Smooth muscle cell (in vitro differentiated cells): ENCODE data around the gene RB1. TPM values are rescaled to one million over a fixed set of nuclear protein-coding genes. Genes with fewer than 3 reads are reported as not detected.

Experiments used
- DNase-seq: peaks from one replicate; lab custom pipeline; 2025; ENCODE audit not compliant: unreplicated experiment; lab: John Stamatoyannopoulos, UW
- H2AFZ ChIP-seq: fragments of 200-600 bp; sonication (generic); 2 replicates; pipeline ENCODE4 v1.6.0; 2016; ENCODE audit warnings: antibody characterized with exemption, low read depth, mild to moderate bottlenecking
- H3F3A ChIP-seq: fragments of 200-600 bp; sonication (generic); 2 replicates; pipeline ENCODE4 v1.6.0; 2017; ENCODE audit warnings: antibody characterized with exemption, low read depth
- H3K27ac ChIP-seq: fragments of 200-600 bp; sonication (generic); 2 replicates; pipeline ENCODE4 v1.5.1; 2016; ENCODE audit warnings: low read depth, mild to moderate bottlenecking
- H3K27me3 ChIP-seq: fragments of 200-600 bp; sonication (generic); 2 replicates; pipeline ENCODE4 v1.6.1; 2016; ENCODE audit warnings: low read depth, mild to moderate bottlenecking
- H3K36me3 ChIP-seq: fragments of 200-600 bp; sonication (generic); 2 replicates; pipeline ENCODE4 v1.5.1; 2016; ENCODE audit warnings: low read depth
- H3K4me1 ChIP-seq: fragments of 200-600 bp; sonication (generic); 2 replicates; pipeline ENCODE4 v1.5.1; 2016; ENCODE audit warnings: low read depth
- H3K4me2 ChIP-seq: fragments of 200-600 bp; sonication (generic); 2 replicates; pipeline ENCODE4 v1.6.0; 2016; ENCODE audit warnings: mild to moderate bottlenecking
- H3K4me3 ChIP-seq: fragments of 200-600 bp; sonication (generic); 2 replicates; pipeline ENCODE4 v1.5.1; 2016; ENCODE audit warnings: mild to moderate bottlenecking
- H3K79me2 ChIP-seq: fragments of 200-600 bp; sonication (generic); 2 replicates; pipeline ENCODE4 v1.6.0; 2016; ENCODE audit warnings: low read depth, mild to moderate bottlenecking
- H3K9ac ChIP-seq: fragments of 200-600 bp; sonication (generic); 2 replicates; pipeline ENCODE4 v1.6.0; 2016; ENCODE audit warnings: low read depth
- H3K9me3 ChIP-seq: fragments of 200-600 bp; sonication (generic); replicated peaks from 2 replicates; pipeline ENCODE4 v1.5.1; 2016; ENCODE audit warnings: low read depth
- H4K20me1 ChIP-seq: fragments of 200-600 bp; sonication (generic); 2 replicates; pipeline ENCODE4 v1.6.0; 2016; ENCODE audit warnings: low read depth
- WGBS: methylation state at CpG from one replicate; pipeline ENCODE4 v1.1.7; 2016; ENCODE audit warnings: low lambda C conversion rate; 5-methylcytosine and 5-hydroxymethylcytosine counted together
- polyA plus RNA-seq: library from polyadenylated mRNA; unstranded; fragments of >200 nt; fragmentation: Nextera tagmentation; extraction: Ambion mirVana; gene quantifications from 2 replicates; pipeline ENCODE4 v1.2.1, GENCODE V29; 2016
- total RNA-seq: library from RNA; depleted of rRNA; stranded (reverse); fragments of >200 nt; gene quantifications from 2 replicates; pipeline ENCODE4 v1.2.3, GENCODE V29; 2014
- TF ChIP-seq, protein P1 (sequence below): fragments of 200-600 bp; sonication (generic); IDR thresholded peaks from 2 replicates; pipeline ENCODE4 v1.5.1; 2017; ENCODE audit warnings: borderline replicate concordance, mild to moderate bottlenecking, antibody characterized with exemption; ENCODE audit not compliant: insufficient read depth, poor library complexity, severe bottlenecking

The RB1 gene
- total and polyA plus RNA-seq, 2 experiments from 2014 or later: 12.5 to 40.2 TPM

DNA sequence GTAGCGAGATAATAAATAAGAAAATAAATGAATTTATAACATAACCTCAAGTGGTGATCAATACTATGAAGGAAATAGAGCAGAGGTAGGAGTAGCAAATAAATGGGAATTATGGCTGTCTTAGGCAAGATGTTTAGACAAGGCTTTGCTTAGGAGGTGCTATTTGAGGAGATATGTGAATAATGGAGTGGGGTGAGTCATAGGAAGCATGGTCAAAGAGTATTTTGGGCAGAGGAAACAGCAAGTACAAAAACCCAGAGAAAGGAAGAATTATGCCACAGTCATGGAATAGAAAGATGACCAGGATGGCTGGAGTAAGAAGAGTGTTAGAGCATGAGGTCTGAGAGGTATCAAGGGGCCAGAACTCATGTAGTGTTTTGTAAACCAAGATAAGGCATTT, 142.9 kb downstream of the RB1 start:
- no peak for DNase-seq
- WGBS: 98% methylated on average over 1 of the region's 1 CpG
- Histone ChIP-seq H3K27ac (no peak overlapping the region), H3K9me3 (peaks cover 16% of the 10 kb centered on the region), H3F3A (no peaks in the 10 kb centered on the region), H3K9ac (no peak overlapping the region), H3K27me3 (no peaks in the 10 kb centered on the region), H3K4me3 (no peak overlapping the region), H4K20me1 (no peaks in the 10 kb centered on the region), H2AFZ (no peak overlapping the region), H3K4me2 (peak overlapping the region; percentile 27), H3K79me2 (peaks cover 9% of the 10 kb centered on the region), H3K36me3 (no peaks in the 10 kb centered on the region), H3K4me1 (no peaks in the 10 kb centered on the region)
- TF ChIP-seq, protein P1, sequence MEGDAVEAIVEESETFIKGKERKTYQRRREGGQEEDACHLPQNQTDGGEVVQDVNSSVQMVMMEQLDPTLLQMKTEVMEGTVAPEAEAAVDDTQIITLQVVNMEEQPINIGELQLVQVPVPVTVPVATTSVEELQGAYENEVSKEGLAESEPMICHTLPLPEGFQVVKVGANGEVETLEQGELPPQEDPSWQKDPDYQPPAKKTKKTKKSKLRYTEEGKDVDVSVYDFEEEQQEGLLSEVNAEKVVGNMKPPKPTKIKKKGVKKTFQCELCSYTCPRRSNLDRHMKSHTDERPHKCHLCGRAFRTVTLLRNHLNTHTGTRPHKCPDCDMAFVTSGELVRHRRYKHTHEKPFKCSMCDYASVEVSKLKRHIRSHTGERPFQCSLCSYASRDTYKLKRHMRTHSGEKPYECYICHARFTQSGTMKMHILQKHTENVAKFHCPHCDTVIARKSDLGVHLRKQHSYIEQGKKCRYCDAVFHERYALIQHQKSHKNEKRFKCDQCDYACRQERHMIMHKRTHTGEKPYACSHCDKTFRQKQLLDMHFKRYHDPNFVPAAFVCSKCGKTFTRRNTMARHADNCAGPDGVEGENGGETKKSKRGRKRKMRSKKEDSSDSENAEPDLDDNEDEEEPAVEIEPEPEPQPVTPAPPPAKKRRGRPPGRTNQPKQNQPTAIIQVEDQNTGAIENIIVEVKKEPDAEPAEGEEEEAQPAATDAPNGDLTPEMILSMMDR: no peak

DNA sequence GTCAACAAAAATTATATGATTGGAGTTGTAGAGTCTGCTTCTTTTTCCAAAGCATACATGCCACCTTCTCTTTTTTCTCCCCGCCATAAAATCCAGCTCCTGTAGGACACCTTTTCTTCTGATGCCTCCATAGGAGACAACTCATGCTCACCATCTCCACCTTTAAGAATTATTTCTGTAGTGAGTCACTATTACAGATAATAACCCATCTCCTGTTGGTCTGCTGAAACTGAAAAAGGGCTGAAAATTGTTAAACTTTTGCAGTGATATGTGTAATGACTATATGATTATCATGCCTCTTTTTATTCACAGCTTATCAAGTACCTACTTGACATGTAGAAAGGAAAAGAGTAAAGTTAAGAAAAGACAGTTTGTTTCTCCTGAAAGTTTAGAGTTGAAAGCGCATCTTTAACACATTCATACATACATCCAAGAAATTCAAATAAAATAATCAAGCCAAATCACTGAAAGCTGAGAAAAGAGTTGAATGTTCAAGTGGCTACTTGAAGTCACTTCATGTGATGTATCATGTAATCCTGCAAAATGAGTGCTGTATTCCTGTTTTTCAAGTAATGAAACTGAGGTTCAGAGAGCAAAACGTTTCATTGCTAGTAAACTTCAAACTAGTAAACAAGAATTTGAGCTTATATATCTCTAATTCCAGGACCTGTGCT, 144.9 kb downstream of the RB1 start:
- Histone ChIP-seq H3K4me2 (peak overlapping the region; percentile 29), H3K27me3 (no peaks in the 10 kb centered on the region), H3K36me3 (no peaks in the 10 kb centered on the region), H3K9me3 (peaks cover 16% of the 10 kb centered on the region), H3K9ac (no peak overlapping the region), H3K4me3 (no peak overlapping the region), H3K27ac (peak overlapping the region; percentile 50), H4K20me1 (no peaks in the 10 kb centered on the region), H2AFZ (no peak overlapping the region), H3K4me1 (no peaks in the 10 kb centered on the region), H3F3A (no peaks in the 10 kb centered on the region), H3K79me2 (peaks cover 9% of the 10 kb centered on the region)
- WGBS: 89% methylated on average over 3 of the region's 3 CpGs
- TF ChIP-seq, protein P1: no peak
- DNase-seq: no peak

- Histone ChIP-seq H2AFZ (no peak overlapping the region), H3K4me3 (no peak overlapping the region), H3K4me2 (peak overlapping the region; percentile 29), H3K9me3 (peaks cover 16% of the 10 kb centered on the region), H3K9ac (no peak overlapping the region), H3K36me3 (no peaks in the 10 kb centered on the region), H3K27me3 (no peaks in the 10 kb centered on the region), H3K27ac (peak overlapping the region; percentile 50), H4K20me1 (no peaks in the 10 kb centered on the region), H3K79me2 (peaks cover 9% of the 10 kb centered on the region), H3K4me1 (no peaks in the 10 kb centered on the region), H3F3A (no peaks in the 10 kb centered on the region)
- TF ChIP-seq, protein P1: no peak
- no peak for DNase-seq
- 72% methylated on average over 6 of the region's 6 CpGs for WGBS
These were observed 145.5 kb downstream of the RB1 start for GRCh38 chr13:48448959-48449614.
